AG08396 (cell line): ENCODE data around the gene ZGLP1.
A peak's percentile ranks its signal among the peaks of the same experiment; 100 is the strongest.
"Not testable (repeated sequence)": the region's sequence is repeated elsewhere in the genome, so short reads cannot be mapped to it uniquely, and the experiment has no call there.

Experiments used
- DNase-seq: peaks from one replicate; pipeline ENCODE4 v3.0.0; 2012; ENCODE audit warnings: low spot score, mixed read lengths

Gene ZGLP1

DNA sequence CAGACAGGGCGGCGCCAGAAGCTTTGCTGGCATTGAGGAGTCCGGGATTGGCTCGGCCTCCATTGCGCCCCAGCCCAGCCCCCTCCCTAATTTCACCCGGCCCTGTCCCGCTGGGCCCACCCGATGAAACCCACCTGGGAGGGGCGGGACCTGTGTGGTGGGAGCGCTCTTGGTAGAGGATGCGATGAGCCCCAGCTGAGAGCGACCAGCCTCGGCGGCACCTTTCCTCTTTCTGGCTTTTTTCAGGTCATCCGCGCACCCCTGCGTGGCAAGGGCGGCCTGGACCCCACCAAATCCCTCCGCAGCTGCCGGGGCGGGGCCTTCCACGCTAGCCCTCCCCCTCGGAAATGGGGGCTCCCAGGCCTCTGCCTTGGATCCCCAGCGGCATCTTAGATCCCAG is at the start of gene ZGLP1:
TSS of gene ZGLP1 (minus strand) at position 393 of the 400 bp plus-strand sequence.
- DNase-seq = no peak

- DNase-seq = no peak
These were observed 46.8 kb upstream of the ZGLP1 start for GRCh38 chr19:10356431-10356830.

DNA sequence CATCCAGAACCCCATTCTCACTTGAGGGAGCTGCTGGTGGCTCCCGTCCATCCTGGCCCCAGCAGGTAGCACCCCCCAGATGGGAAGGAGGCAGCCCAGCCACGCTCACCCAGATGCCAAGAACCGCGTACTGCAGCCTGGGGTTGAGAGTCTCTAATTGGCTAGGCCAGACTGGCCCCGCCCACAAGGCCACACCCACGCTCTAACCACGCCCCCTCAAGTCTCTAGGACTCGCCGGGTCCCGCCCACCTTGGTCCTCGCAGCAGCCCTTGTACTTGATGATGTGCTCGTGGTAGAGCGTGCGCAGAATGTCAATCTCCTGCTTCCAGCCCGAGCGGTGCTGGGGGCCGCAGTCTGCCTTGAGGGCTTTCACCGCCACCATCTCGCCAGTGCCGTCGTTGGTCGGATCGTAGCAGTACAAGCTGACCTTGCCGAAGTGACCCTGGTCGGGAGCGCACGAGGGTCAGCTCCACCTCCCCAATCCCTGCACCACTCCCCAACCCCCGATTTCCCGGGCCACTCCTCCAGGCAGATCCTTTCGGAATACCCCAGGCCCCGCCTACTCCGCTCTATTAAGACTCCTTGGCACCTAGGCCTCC is 44.3 kb upstream of the ZGLP1 start:
- DNase-seq = peak; percentile 51

- DNase-seq = peak; percentile 5
These were observed 43.4 kb upstream of the ZGLP1 start for GRCh38 chr19:10352764-10353671.

DNA sequence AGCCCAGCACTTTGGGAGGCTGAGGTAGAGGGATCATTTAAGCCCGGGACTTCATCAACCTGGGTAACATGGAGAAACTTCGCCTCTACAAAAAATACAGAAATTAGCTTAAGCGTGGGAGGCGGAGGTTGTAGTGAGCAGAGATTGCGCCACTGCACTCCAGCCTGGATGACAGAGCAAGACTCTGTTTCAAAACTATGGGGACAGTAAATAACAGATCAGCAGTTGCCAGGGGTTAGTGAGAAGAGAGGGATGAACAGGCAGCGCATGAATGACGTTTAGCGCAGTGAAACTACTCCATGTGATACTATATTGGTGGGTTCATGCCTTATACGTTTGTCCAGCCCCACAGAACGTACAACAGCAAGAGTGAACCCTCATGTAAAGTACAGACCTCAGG is 36.9 kb upstream of the ZGLP1 start:
- DNase-seq = no peak

DNA sequence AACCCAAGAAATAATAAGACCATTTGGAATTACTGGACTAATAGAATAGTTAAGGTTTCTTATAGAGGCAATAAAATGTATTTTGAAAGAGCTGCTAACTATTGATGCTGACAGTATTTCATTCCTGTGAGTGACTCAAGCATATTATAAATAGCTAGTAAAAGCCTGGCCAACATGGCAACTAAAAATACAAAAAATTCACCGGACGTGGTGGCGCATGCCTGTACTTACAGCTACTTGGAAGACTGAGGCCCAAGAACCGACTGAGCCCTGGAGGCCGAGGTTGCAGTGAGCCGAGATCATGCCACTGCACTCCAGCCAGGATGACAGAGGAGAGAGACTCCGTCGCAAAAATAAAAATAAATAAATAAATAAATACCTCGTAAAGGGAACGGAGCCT is 35.2 kb upstream of the ZGLP1 start:
- no peak for DNase-seq

DNA sequence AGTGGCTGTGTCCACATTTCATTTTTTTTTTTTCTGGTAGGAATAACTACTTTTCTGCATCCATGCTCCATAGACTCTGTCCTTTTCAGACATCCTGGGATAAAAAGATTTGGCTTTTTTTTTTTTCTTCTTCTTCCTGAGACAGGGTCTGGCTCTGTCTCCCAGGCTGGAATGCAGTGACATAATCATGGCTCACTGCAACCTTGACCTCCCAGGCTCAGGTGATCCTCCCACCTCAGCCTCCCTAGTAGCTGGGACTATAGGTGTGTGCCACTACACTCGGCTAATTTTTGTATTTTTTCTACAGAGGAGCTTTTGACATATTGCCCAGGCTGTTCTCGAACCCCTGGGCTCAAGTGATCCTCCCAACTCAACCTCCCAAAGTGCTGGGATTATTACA is 33.9 kb upstream of the ZGLP1 start:
- no peak for DNase-seq

- DNase-seq = no peak
These were observed 30.4 kb upstream of the ZGLP1 start for GRCh38 chr19:10339977-10340376.

DNA sequence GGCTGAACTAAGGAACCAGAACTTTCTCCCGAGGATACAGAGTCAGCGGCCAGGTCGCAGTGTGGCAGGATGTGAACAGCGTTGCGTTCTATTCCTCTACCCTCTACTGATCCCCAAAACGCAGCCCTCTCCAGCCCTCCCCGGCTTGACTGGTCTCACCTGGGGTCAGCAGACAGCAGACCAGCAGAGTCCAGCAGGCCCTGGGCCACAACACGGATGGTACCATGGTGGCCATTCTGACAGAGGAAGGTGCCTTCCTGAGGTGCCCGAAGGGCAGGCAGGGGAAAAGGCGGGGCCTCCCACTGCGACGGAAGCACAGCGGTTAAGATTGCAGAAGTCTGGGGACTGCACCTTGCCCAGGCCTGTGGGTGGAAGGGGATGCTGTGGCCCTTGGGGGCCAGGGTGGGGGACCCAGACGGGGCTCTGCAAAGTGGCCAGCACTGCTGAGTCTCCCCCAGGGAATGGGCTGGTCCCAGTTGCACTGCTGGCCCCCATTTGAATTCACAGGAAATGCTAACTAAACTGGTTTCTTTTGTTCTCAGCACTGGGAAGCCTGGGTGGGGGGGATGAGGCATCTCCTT is 29.9 kb upstream of the ZGLP1 start, which contains the start of gene ICAM3:
TSS of gene ICAM3 (minus strand) at position 245 of the 581 bp plus-strand sequence. CDS start at position 235, 10 bp downstream.
- no peak for DNase-seq

- no peak for DNase-seq
These were observed 29.3 kb upstream of the ZGLP1 start for GRCh38 chr19:10338940-10339339.

- not testable (repeated sequence) for DNase-seq
These were observed 27.1 kb upstream of the ZGLP1 start for GRCh38 chr19:10336725-10337124.

- no peak for DNase-seq
These were observed 25.9 kb upstream of the ZGLP1 start for GRCh38 chr19:10335352-10335985.

GRCh38 chr19:10334588-10335351 is 25.2 kb upstream of the ZGLP1 start:
- DNase-seq = peak; percentile 95

- DNase-seq = no peak
These were observed 24.4 kb upstream of the ZGLP1 start for GRCh38 chr19:10333758-10334587.

- peak; percentile 99 for DNase-seq
These were observed 23.5 kb upstream of the ZGLP1 start, which contains the start of gene RAVER1 for GRCh38 chr19:10332965-10333757. Gene RAVER1 (minus strand): TSS chr19:10333529. CDS start chr19:10333507, 22 bp downstream.

- DNase-seq = peak; percentile 3
These were observed 22.7 kb upstream of the ZGLP1 start for GRCh38 chr19:10332158-10332964.

DNA sequence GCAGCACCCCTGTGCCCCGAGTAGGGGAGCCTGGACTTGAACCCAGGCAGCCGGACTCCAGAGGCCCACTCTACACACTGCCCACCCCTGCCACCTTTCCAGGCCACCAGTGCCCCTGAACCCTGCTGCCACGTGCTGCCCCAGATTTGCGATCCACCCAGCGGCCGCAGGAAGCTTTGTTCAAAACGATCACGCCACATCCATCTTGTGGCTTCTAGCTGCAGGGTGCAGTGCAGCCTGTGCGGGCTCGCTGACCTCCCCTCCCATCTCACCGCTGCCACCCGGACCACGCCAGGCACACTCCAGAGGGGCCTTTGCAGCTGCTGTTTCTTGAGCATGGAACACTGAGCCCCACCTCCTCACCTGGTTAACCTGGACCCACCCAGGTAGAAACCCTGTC is 19.9 kb upstream of the ZGLP1 start:
- DNase-seq = no peak

DNA sequence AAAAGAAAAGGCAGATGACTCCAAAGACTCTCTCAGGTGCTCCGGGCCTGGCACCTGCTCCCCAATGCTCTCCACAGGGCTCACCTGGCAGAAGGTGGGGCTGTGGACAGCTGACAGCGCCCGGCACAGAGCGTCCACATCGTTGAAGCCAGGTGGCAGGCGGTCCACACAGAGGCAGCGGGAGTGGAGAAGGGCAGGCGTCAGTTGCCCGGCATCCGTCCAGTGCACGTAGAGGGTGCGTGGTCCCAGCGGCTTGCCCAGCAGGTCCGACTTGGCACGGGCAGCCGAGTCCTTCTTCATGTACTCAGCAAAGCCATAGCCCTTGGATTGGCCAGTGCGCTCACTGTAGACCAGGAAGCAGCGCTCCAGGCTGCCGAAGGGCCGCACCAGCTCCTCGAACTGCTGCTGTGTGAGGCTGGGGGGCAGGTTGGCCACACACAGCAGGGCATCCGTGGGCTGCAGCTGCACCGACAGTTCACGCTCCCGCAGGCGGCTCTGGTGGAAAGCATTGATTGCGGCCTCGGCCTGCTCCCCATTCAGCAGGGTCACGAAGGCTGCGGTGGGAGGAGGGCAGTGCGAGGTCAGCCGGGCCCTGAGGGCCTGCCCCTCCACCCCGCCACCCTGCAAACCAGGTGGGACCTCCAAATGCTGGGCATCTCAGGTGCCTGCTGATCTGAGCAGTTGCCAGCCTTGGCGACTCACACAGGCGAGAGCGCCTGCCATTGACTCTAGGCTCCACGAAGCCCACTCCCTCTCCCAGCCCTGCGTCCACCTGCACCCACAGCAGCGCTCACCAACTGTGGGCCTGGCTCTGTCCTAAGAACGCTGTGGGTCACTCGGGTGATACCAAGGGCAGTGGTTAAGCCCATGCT is 19.2 kb upstream of the ZGLP1 start:
- no peak for DNase-seq
